HG03103 (cell line): ENCODE measurements around the gene RNMT.
"Not testable (repeated sequence)": the region's sequence is repeated elsewhere in the genome, so short reads cannot be mapped to it uniquely, and the experiment has no call there.

Experiments
- ATAC-seq: cut with Tn5 transposase; IDR thresholded peaks from one replicate; pipeline ENCODE4 v1.9.1; 2021; ENCODE audit warnings: low read depth; ENCODE audit not compliant: unreplicated experiment

RNMT gene

GRCh38 chr18:13730481-13730880 lies 4.0 kb downstream of the RNMT start:
- ATAC-seq, result no peak

GRCh38 chr18:13735681-13736080 lies 9.2 kb downstream of the RNMT start:
- no peak for ATAC-seq

- no peak for ATAC-seq
These were observed 19.2 kb downstream of the RNMT start for GRCh38 chr18:13745696-13746095.

GRCh38 chr18:13746633-13747032 lies 20.2 kb downstream of the RNMT start:
- ATAC-seq, result no peak

- ATAC-seq, result not testable (repeated sequence)
These were observed 25.1 kb downstream of the RNMT start for GRCh38 chr18:13751599-13751998.

- ATAC-seq, result no peak
These were observed 29.8 kb downstream of the RNMT start for GRCh38 chr18:13756261-13756660.

- ATAC-seq, result no peak
These were observed 30.2 kb downstream of the RNMT start for GRCh38 chr18:13756671-13757070.

GRCh38 chr18:13758622-13759021 lies 32.1 kb downstream of the RNMT start:
- no peak for ATAC-seq

- ATAC-seq, result no peak
These were observed 33.6 kb downstream of the RNMT start for GRCh38 chr18:13760047-13760446.

- no peak for ATAC-seq
These were observed 36.4 kb downstream of the RNMT start for GRCh38 chr18:13762690-13763439.

- no peak for ATAC-seq
These were observed 48.6 kb downstream of the RNMT start for GRCh38 chr18:13775058-13775457.

GRCh38 chr18:13791181-13791580 lies 64.7 kb downstream of the RNMT start:
- no peak for ATAC-seq

GRCh38 chr18:13793819-13794218 lies 67.3 kb downstream of the RNMT start:
- no peak for ATAC-seq

GRCh38 chr18:13796515-13796914 lies 70.0 kb downstream of the RNMT start:
- ATAC-seq, result no peak

- ATAC-seq, result no peak
These were observed 70.7 kb downstream of the RNMT start for GRCh38 chr18:13797157-13797611.

- ATAC-seq, result no peak
These were observed 72.9 kb downstream of the RNMT start for GRCh38 chr18:13799396-13799795.

GRCh38 chr18:13800505-13801259 lies 74.2 kb downstream of the RNMT start:
- no peak for ATAC-seq

GRCh38 chr18:13801260-13801601 lies 74.8 kb downstream of the RNMT start:
- ATAC-seq, result no peak

GRCh38 chr18:13804305-13804704 lies 77.8 kb downstream of the RNMT start:
- no peak for ATAC-seq

- no peak for ATAC-seq
These were observed 82.0 kb downstream of the RNMT start for GRCh38 chr18:13808294-13809042.

GRCh38 chr18:13809043-13809430 lies 82.6 kb downstream of the RNMT start:
- no peak for ATAC-seq
